ENCODE measurements around the gene PAQR7.

PAQR7 gene

GRCh38 chr1:25900219-25900618, 24.7 kb upstream of the PAQR7 start:
- DNase-seq: no peak

- DNase-seq: no peak
Observed at GRCh38 chr1:25899792-25900191, 24.3 kb upstream of the PAQR7 start.

GRCh38 chr1:25898223-25899015, 22.9 kb upstream of the PAQR7 start:
- DNase-seq: no peak

GRCh38 chr1:25897754-25898153, 22.2 kb upstream of the PAQR7 start:
- DNase-seq: no peak

GRCh38 chr1:25896266-25896665, 20.8 kb upstream of the PAQR7 start:
- no peak for DNase-seq

GRCh38 chr1:25895365-25895990, 20.0 kb upstream of the PAQR7 start:
- DNase-seq: peak; percentile 86

- no peak for DNase-seq
Observed at GRCh38 chr1:25893116-25893515, 17.6 kb upstream of the PAQR7 start.

- DNase-seq: no peak
Observed at GRCh38 chr1:25891606-25892005, 16.1 kb upstream of the PAQR7 start.

GRCh38 chr1:25890239-25891034, 14.9 kb upstream of the PAQR7 start:
- no peak for DNase-seq

- no peak for DNase-seq
Observed at GRCh38 chr1:25889470-25889869, 14.0 kb upstream of the PAQR7 start.

GRCh38 chr1:25888426-25888987, 13.0 kb upstream of the PAQR7 start:
- no peak for DNase-seq

GRCh38 chr1:25885602-25886001, 10.1 kb upstream of the PAQR7 start:
- DNase-seq: no peak

GRCh38 chr1:25881266-25881665, 5.8 kb upstream of the PAQR7 start:
- no peak for DNase-seq

GRCh38 chr1:25880518-25880917, 5.0 kb upstream of the PAQR7 start:
- DNase-seq: no peak

- no peak for DNase-seq
Observed at GRCh38 chr1:25879675-25880074, 4.2 kb upstream of the PAQR7 start.

- DNase-seq: no peak
Observed at GRCh38 chr1:25878690-25879089, 3.2 kb upstream of the PAQR7 start.

- no peak for DNase-seq
Observed at GRCh38 chr1:25877155-25877554, 1.6 kb upstream of the PAQR7 start.

GRCh38 chr1:25876693-25877077, 1.2 kb upstream of the PAQR7 start:
- no peak for DNase-seq

- no peak for DNase-seq
Observed at GRCh38 chr1:25875856-25876692, 566 bp upstream of the PAQR7 start.

GRCh38 chr1:25874635-25875153, 814 bp downstream of the PAQR7 start:
- DNase-seq: no peak

GRCh38 chr1:25874209-25874608, 1.3 kb downstream of the PAQR7 start:
- DNase-seq: no peak

GRCh38 chr1:25873120-25873519, 2.4 kb downstream of the PAQR7 start:
- DNase-seq: no peak
